Measurements from ENCODE around the gene EPS8L3. TPM values are rescaled to one million over a fixed set of nuclear protein-coding genes. Genes with fewer than 3 reads are reported as not detected.
"Not testable (repeated sequence)": the region's sequence is repeated elsewhere in the genome, so short reads cannot be mapped to it uniquely, and the experiment has no call there.

The EPS8L3 gene
- total RNA-seq, 4 donors from 2014 or later, result not detected

- Histone ChIP-seq H3K36me3 (no peaks in the 10 kb centered on the region), H3K27ac (no peak overlapping the region), H3K9me3 (no peaks in the 10 kb centered on the region), H3K27me3 (no peaks in the 10 kb centered on the region), H3K4me3 (peak overlapping the region; percentile 30), H3K4me1 (peaks cover 28% of the 10 kb centered on the region)
- TF ChIP-seq EP300 (IDR thresholded peaks at IDR 0.05) (no peak), POLR2A (IDR thresholded peaks at IDR 0.05) (no peak), CTCF (IDR thresholded peaks at IDR 0.05) (no peak), POLR2AphosphoS5 (IDR thresholded peaks at IDR 0.05) (no peak)
- WGBS, result 56% methylated on average over 5 of the region's 22 CpGs
- DNase-seq (ENCODE audit: low spot score in 2 of 2), result no peak
Measured at GRCh38 chr1:109712321-109712864, 51.3 kb downstream of the EPS8L3 start.

GRCh38 chr1:109711593-109712320, 52.0 kb downstream of the EPS8L3 start, which contains the start of gene GSTM5:
Gene GSTM5 (plus strand): TSS chr1:109712251. CDS start chr1:109712313, 62 bp downstream.
- H3K36me3 ChIP-seq; H3K27me3 ChIP-seq; H3K9me3 ChIP-seq; H3K27ac ChIP-seq; DNase-seq (ENCODE audit: low spot score in 2 of 2): not testable (repeated sequence)
- H3K4me1 ChIP-seq, result peaks cover 22% of the 10 kb centered on the region
- 51% methylated on average over 8 of the region's 33 CpGs for WGBS
- H3K4me3 ChIP-seq, result peak within 1 kb of the TSS; percentile 30

GRCh38 chr1:109709822-109710221, 53.9 kb downstream of the EPS8L3 start:
- not testable (repeated sequence) for H3K9me3 ChIP-seq; H3K4me1 ChIP-seq; H3K4me3 ChIP-seq; H3K27ac ChIP-seq; DNase-seq (ENCODE audit: low spot score in 2 of 2); H3K27me3 ChIP-seq; H3K36me3 ChIP-seq

GRCh38 chr1:109708949-109709348, 54.8 kb downstream of the EPS8L3 start:
- H3K4me1 ChIP-seq; H3K27ac ChIP-seq; H3K4me3 ChIP-seq; H3K27me3 ChIP-seq; DNase-seq (ENCODE audit: low spot score in 2 of 2); H3K36me3 ChIP-seq; H3K9me3 ChIP-seq: not testable (repeated sequence)
- WGBS, result 62% methylated on average over 4 of the region's 4 CpGs

- Histone ChIP-seq H3K27me3 (no peaks in the 10 kb centered on the region), H3K4me3 (no peak overlapping the region), H3K4me1 (no peaks in the 10 kb centered on the region), H3K36me3 (no peaks in the 10 kb centered on the region), H3K27ac (no peak overlapping the region), H3K9me3 (no peaks in the 10 kb centered on the region)
- TF ChIP-seq POLR2A (IDR thresholded peaks at IDR 0.05) (no peak), POLR2AphosphoS5 (IDR thresholded peaks at IDR 0.05) (no peak), EP300 (IDR thresholded peaks at IDR 0.05) (no peak), CTCF (IDR thresholded peaks at IDR 0.05) (no peak)
- no peak for DNase-seq (ENCODE audit: low spot score in 2 of 2)
- WGBS, result 87% methylated on average over 4 of the region's 4 CpGs
Measured at GRCh38 chr1:109705411-109705810, 58.3 kb downstream of the EPS8L3 start.

- no peak for DNase-seq (ENCODE audit: low spot score in 2 of 2)
- no peak overlapping the region for H3K27ac ChIP-seq
Measured at GRCh38 chr1:109704173-109704572, 59.5 kb downstream of the EPS8L3 start.

GRCh38 chr1:109702940-109703339, 60.8 kb downstream of the EPS8L3 start:
- H3K4me3 ChIP-seq; H3K9me3 ChIP-seq; H3K4me1 ChIP-seq; H3K27ac ChIP-seq; H3K36me3 ChIP-seq; DNase-seq (ENCODE audit: low spot score in 2 of 2); H3K27me3 ChIP-seq: not testable (repeated sequence)
- WGBS, result 87% methylated on average over 3 of the region's 3 CpGs

More at GRCh38 chr1:109704173-109704572, 59.5 kb downstream of the EPS8L3 start:
- H3K4me1 ChIP-seq, result no peaks in the 10 kb centered on the region
- no peak for TF ChIP-seq POLR2A (IDR thresholded peaks at IDR 0.05)
- no peak for TF ChIP-seq CTCF (IDR thresholded peaks at IDR 0.05)
- TF ChIP-seq POLR2AphosphoS5 (IDR thresholded peaks at IDR 0.05), result no peak
- no peak for TF ChIP-seq EP300 (IDR thresholded peaks at IDR 0.05)
- no peaks in the 10 kb centered on the region for H3K9me3 ChIP-seq
- H3K4me3 ChIP-seq, result no peak overlapping the region
- 79% methylated on average over 8 of the region's 8 CpGs for WGBS
- no peaks in the 10 kb centered on the region for H3K27me3 ChIP-seq
- no peaks in the 10 kb centered on the region for H3K36me3 ChIP-seq

Other genes starting within 250 kb of the EPS8L3 start
- gene GPR61, start 224.1 kb downstream of the EPS8L3 start, total RNA-seq, result 1 to 10 TPM in 1 of 4 donors, under 1 TPM in 1, not detected in 2; 0.19 to 1.4 TPM
- gene GNAI3, start 215.3 kb downstream of the EPS8L3 start, total RNA-seq, result 10 to 100 TPM in 2 of 4 donors, 1 to 10 TPM in 2; 6.7 to 11.1 (median 9.5) TPM
- not detected for gene GNAT2, start 144.3 kb downstream of the EPS8L3 start, total RNA-seq
- 10 to 100 TPM; 48.4 to 69.1 (median 58.1) TPM for gene AMPD2, start 144.1 kb downstream of the EPS8L3 start, total RNA-seq
- gene GSTM4, start 107.8 kb downstream of the EPS8L3 start, total RNA-seq, result 10 to 100 TPM; 18.7 to 41.1 (median 32.3) TPM
- 100 to 1,000 TPM; 103 to 366 (median 186) TPM for gene GSTM2, start 95.9 kb downstream of the EPS8L3 start, total RNA-seq
- 10 to 100 TPM in 1 of 4 donors, not detected in 3; 48.2 TPM for gene GSTM1, start 76.1 kb downstream of the EPS8L3 start, total RNA-seq
- 1 to 10 TPM in 2 of 4 donors, under 1 TPM in 1, not detected in 1; 0.38 to 2.6 (median 1.4) TPM for gene GSTM5, start 51.7 kb downstream of the EPS8L3 start, total RNA-seq
- gene GSTM3, start 22.9 kb downstream of the EPS8L3 start, total RNA-seq, result 100 to 1,000 TPM in 2 of 4 donors, 10 to 100 TPM in 2; 65.9 to 288 (median 114) TPM
- 10 to 100 TPM; 12.6 to 39.1 (median 17.5) TPM for gene CSF1, start 146.9 kb upstream of the EPS8L3 start, total RNA-seq
- gene AHCYL1, start 220.8 kb upstream of the EPS8L3 start, total RNA-seq, result 10 to 100 TPM; 37.7 to 50.4 (median 48.6) TPM

Measured in suprapubic skin (tissue), 4 donors.